GM19372 (cell line): ENCODE measurements around the gene MYL12A.

Source experiments
- ATAC-seq: cut with Tn5 transposase; IDR thresholded peaks from one replicate; pipeline ENCODE4 v1.9.1; 2021; ENCODE audit warnings: mild to moderate bottlenecking, low read depth, moderate library complexity; ENCODE audit not compliant: unreplicated experiment

The MYL12A gene

GRCh38 chr18:3223356-3223755 lies 24.2 kb upstream of the MYL12A start:
- ATAC-seq, result no peak

GRCh38 chr18:3224223-3224622 lies 23.4 kb upstream of the MYL12A start:
- no peak for ATAC-seq

GRCh38 chr18:3225588-3225987 lies 22.0 kb upstream of the MYL12A start:
- no peak for ATAC-seq

- ATAC-seq, result no peak
Observed at GRCh38 chr18:3226048-3226447, 21.6 kb upstream of the MYL12A start.

- no peak for ATAC-seq
Observed at GRCh38 chr18:3230401-3231334, 16.9 kb upstream of the MYL12A start.

GRCh38 chr18:3233004-3233403 lies 14.6 kb upstream of the MYL12A start:
- ATAC-seq, result no peak

GRCh38 chr18:3233433-3234168 lies 14.0 kb upstream of the MYL12A start:
- ATAC-seq, result no peak

GRCh38 chr18:3234457-3234856 lies 13.1 kb upstream of the MYL12A start:
- no peak for ATAC-seq

- no peak for ATAC-seq
Observed at GRCh38 chr18:3235846-3236245, 11.8 kb upstream of the MYL12A start.

- ATAC-seq, result no peak
Observed at GRCh38 chr18:3236470-3236869, 11.1 kb upstream of the MYL12A start.

- no peak for ATAC-seq
Observed at GRCh38 chr18:3238742-3239141, 8.9 kb upstream of the MYL12A start.

- no peak for ATAC-seq
Observed at GRCh38 chr18:3245185-3245564, 2.4 kb upstream of the MYL12A start.

- ATAC-seq, result peak; percentile 42
Observed at GRCh38 chr18:3245853-3246634, 1.6 kb upstream of the MYL12A start.

- no peak for ATAC-seq
Observed at GRCh38 chr18:3246635-3247239, 864 bp upstream of the MYL12A start.

- ATAC-seq, result no peak
Observed at GRCh38 chr18:3248062-3248657, 559 bp downstream of the MYL12A start.

GRCh38 chr18:3248658-3249359 lies 1.2 kb downstream of the MYL12A start:
- no peak for ATAC-seq

GRCh38 chr18:3250237-3251107 lies 2.9 kb downstream of the MYL12A start:
- no peak for ATAC-seq

GRCh38 chr18:3251249-3251962 lies 3.8 kb downstream of the MYL12A start:
- ATAC-seq, result no peak
